Vagina (tissue), 2 donors: ENCODE data around the gene PDE10A.

Source experiments
- CTCF ChIP-seq, 3 experiments: fragments of 450-650 bp in 2 of 3; fragments of 200-600 bp in 1 of 3; sonication (generic) in 1 of 3; IDR thresholded peaks; one replicate each; pipeline ENCODE4 v1.5.1; 2017 to 2019; ENCODE audit warnings: antibody characterized with exemption in 3 of 3, mild to moderate bottlenecking in 2 of 3, moderate library complexity in 2 of 3
- POLR2A ChIP-seq, 2 donors: fragments of 450-650 bp; IDR thresholded peaks; one replicate each; pipeline ENCODE4 v1.6.1; 2017; ENCODE audit warnings: antibody characterized with exemption in 2 of 2, mild to moderate bottlenecking in 2 of 2, moderate library complexity in 2 of 2
- POLR2AphosphoS5 ChIP-seq, 2 donors: sonication (generic); formaldehyde crosslinking; IDR thresholded peaks; one replicate each; pipeline ENCODE4 v1.9.0; 2017; ENCODE audit warnings: antibody characterized with exemption in 2 of 2, mild to moderate bottlenecking in 2 of 2, low read depth in 1 of 2; ENCODE audit not compliant: insufficient read depth in 1 of 2

DNA sequence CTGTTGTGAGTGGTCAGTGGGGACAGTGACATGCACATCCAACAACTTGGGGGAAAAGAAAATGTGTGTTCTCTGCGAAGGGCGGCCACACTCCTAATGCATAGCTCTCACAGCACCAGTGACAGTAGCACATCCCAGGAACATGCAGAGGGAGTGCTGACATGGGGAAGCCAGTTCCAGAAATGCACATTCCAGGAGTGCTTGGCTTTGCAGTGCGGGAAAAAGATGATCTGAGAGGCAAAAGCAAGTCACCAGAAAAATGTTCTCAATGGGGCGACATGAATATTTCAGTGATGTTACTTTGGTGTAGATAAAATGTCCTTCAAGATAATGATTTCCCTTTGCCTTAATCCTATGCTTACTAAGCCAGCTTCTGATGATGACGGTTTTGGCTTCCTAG lies 42.9 kb upstream of the PDE10A start:
- no peak for TF ChIP-seq CTCF (IDR thresholded peaks at IDR 0.05)
- no peak for TF ChIP-seq POLR2A (IDR thresholded peaks at IDR 0.05)
- no peak for TF ChIP-seq POLR2AphosphoS5 (IDR thresholded peaks at IDR 0.05; ENCODE audit: insufficient read depth in 1 of 2, low read depth in 1 of 2)
